ENCODE results near the gene ENTR1.
A peak's percentile ranks its signal among the peaks of the same experiment; 100 is the strongest.

The ENTR1 gene

DNA sequence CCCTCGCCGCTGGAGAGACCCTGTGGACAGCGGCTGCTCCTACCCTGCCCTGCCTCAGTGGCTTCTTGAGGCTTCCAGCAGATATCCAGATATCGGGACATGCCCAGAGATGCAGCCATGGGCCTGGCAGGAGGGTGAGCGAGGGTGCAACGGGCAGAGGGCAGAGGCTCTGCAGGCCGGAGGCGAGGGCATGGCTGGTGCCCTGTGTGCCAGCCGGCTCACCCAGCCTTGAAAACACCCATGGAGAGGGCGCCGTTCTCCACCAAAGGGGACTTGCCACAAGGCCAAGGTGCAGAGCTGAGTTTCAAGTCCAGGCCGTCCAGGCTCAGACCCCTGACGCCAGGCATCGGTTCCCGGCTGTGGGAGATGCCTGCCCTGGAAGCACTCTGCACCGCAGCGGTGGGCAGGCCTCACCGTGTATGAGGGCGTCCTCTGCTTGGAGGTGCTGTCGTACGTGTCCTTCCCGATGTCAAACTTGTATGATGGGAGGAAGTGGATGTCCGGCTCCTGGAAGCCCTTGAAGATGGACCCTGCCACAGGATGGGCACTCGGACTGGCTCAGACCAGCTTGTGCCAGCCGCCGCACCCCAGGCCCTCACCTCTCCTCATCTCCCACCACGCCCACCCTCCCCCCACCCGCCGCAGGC is 20.3 kb upstream of the ENTR1 start:
- no peak overlapping the region for H3K27ac ChIP-seq (ENCODE audit: extremely low read depth, low read depth, low read length)
- TF ChIP-seq, protein P1, sequence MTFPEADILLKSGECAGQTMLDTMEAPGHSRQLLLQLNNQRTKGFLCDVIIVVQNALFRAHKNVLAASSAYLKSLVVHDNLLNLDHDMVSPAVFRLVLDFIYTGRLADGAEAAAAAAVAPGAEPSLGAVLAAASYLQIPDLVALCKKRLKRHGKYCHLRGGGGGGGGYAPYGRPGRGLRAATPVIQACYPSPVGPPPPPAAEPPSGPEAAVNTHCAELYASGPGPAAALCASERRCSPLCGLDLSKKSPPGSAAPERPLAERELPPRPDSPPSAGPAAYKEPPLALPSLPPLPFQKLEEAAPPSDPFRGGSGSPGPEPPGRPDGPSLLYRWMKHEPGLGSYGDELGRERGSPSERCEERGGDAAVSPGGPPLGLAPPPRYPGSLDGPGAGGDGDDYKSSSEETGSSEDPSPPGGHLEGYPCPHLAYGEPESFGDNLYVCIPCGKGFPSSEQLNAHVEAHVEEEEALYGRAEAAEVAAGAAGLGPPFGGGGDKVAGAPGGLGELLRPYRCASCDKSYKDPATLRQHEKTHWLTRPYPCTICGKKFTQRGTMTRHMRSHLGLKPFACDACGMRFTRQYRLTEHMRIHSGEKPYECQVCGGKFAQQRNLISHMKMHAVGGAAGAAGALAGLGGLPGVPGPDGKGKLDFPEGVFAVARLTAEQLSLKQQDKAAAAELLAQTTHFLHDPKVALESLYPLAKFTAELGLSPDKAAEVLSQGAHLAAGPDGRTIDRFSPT (tag by site-specific recombination; IDR thresholded peaks at IDR 0.05), result peak; percentile 73
- TF ChIP-seq SCRT1 (tag by site-specific recombination; IDR thresholded peaks at IDR 0.05; ENCODE audit: borderline replicate concordance) (no peak), ZNF600 (tag by site-specific recombination; IDR thresholded peaks at IDR 0.05) (0 out of 2 replicates have a peak, but pooled peaks have one; percentile 11), KLF8 (tag by site-specific recombination; IDR thresholded peaks at IDR 0.05) (no peak)
- POLR2A ChIA-PET, result interaction anchor here (0.5 to 1.0 kb wide), 3 partner anchors 15 to 334 kb away, joined by 3 to 9 read pairs (median 3); partner anchors contain the start of gene DNLZ
- H3K4me1 ChIP-seq (ENCODE audit: control insufficient read depth, insufficient read depth, low read length), result no peaks in the 10 kb centered on the region
- no peak overlapping the region for H3K4me3 ChIP-seq (ENCODE audit: low read depth, low read length)
- CTCF ChIA-PET, result interaction anchor here (0.7 kb wide), 1 partner anchor 32 kb away, joined by 3 read pairs; no protein-coding TSS in a partner anchor
- no peaks in the 10 kb centered on the region for H3K9me3 ChIP-seq (ENCODE audit: control insufficient read depth, insufficient read depth, low read depth, low read length)
- peaks cover 0 to 66% of the 10 kb centered on the region in 2 experiments; a peak in 2 of 3 replicates for H3K36me3 ChIP-seq (ENCODE audit: control insufficient read depth in 2 of 2, insufficient read depth in 1 of 2, low read length in 2 of 2)

DNA sequence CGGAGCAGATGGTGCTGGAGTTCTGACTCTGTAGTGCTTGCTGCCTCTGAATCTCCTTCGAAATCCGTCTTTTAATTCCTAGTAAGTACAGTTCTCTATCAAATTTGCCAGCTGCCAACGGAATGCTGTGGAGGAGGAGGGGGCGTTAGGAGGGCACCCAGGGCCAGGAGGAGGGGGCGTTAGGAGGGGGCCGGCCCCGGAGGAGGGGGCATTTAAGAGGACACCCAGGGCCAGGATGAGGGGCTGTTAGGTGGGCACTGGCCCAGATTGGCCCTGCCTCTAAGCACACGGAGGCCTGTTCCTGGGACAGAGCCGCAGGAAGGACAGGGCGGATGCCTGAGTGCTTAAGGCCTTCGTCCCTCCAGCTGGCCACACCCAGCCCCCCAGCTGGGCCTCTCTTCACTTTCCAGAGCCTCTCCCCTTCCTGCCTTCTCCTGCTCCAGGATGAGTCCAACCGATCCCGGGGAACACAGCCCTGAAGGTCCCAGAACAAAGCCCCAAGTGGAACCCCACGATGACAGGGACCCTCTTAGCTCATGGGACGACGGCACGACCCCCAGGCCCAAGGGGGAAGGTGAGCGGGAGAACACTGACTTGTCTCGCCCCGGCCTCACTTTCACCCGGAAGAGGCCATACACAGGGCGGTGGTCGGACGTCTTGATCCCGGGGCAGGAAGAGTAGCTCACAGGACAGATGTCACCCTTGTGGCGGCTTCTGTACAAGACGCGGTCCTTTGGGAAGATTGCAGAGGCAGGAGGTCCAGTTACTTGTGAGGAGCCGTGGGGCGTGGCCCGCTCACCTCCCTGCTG is 19.5 kb upstream of the ENTR1 start:
- Histone ChIP-seq H3K4me1 (ENCODE audit: control insufficient read depth, insufficient read depth, low read length) (no peaks in the 10 kb centered on the region), H3K36me3 (ENCODE audit: control insufficient read depth in 2 of 2, insufficient read depth in 1 of 2, low read length in 2 of 2) (peaks cover 0 to 60% of the 10 kb centered on the region in 2 experiments; a peak in 2 of 3 replicates), H3K9me3 (ENCODE audit: control insufficient read depth, insufficient read depth, low read depth, low read length) (no peaks in the 10 kb centered on the region), H3K4me3 (ENCODE audit: low read depth, low read length) (no peak overlapping the region), H3K27ac (ENCODE audit: extremely low read depth, low read depth, low read length) (no peak overlapping the region)
- ChIA-PET CTCF (interaction anchor here (0.7 kb wide), 1 partner anchor 33 kb away, joined by 3 read pairs; no protein-coding TSS in a partner anchor), POLR2A (interaction anchor here (0.5 to 1.0 kb wide), 3 partner anchors 16 to 333 kb away, joined by 3 to 9 read pairs (median 3); partner anchors contain the start of gene DNLZ)
- TF ChIP-seq GLIS1 (tag by site-specific recombination; IDR thresholded peaks at IDR 0.05) (peak; percentile 23; the same call in 1 of the 2 replicates), ZNF174 (tag by site-specific recombination; IDR thresholded peaks at IDR 0.05) (no peak), KLF1 (tag by site-specific recombination; IDR thresholded peaks at IDR 0.05) (peak; percentile 55; the same call in 1 of the 2 replicates), ZNF184 (tag by site-specific recombination; IDR thresholded peaks at IDR 0.05) (no peak), GLIS2 (tag by site-specific recombination; IDR thresholded peaks at IDR 0.05) (0 out of 2 replicates have a peak, but pooled peaks have one; percentile 20), ZFHX2 (tag by site-specific recombination; conservative IDR thresholded peaks at IDR 0.05) (peak; percentile 62), EGR2 (tag by site-specific recombination; IDR thresholded peaks at IDR 0.05; ENCODE audit: low read depth) (peak; percentile 63; the same call in 1 of the 2 replicates), ZBTB7A (tag by site-specific recombination; IDR thresholded peaks at IDR 0.05; ENCODE audit: low read depth) (no peak)
- TF ChIP-seq, protein P2, sequence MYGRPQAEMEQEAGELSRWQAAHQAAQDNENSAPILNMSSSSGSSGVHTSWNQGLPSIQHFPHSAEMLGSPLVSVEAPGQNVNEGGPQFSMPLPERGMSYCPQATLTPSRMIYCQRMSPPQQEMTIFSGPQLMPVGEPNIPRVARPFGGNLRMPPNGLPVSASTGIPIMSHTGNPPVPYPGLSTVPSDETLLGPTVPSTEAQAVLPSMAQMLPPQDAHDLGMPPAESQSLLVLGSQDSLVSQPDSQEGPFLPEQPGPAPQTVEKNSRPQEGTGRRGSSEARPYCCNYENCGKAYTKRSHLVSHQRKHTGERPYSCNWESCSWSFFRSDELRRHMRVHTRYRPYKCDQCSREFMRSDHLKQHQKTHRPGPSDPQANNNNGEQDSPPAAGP (tag by site-specific recombination; IDR thresholded peaks at IDR 0.05), result peak; percentile 29; the same call in 1 of the 2 replicates

DNA sequence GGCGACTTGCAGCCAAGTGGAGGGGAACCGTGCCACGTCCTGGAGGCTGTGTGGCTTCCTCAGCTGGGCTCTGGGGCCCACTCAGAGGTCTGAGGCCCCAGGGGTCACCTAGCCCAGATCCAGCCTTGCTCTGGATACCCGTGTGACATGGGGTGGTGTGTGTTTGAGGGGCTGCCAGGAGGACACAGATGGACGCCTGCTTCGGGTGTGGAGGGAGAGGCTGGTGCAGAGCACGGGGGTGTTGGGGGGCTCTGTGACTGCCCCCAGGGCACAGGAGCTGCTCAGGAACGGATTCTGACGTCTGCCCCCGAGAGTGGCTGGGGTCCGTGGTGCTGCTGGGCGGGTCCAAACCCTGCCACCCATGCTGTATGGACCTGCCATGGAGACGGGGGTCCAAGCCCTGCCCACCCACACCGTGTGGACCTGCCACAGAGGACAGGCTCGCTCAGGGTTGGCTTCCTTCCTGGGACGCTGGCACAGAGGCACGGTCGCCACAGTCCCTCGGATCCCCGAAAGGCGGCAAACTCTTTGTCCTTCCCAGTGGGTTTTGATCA is 18.7 kb upstream of the ENTR1 start:
- Histone ChIP-seq H3K36me3 (ENCODE audit: control insufficient read depth in 2 of 2, insufficient read depth in 1 of 2, low read length in 2 of 2) (peaks cover 0 to 60% of the 10 kb centered on the region in 2 experiments; a peak in 2 of 3 replicates), H3K27ac (ENCODE audit: extremely low read depth, low read depth, low read length) (no peak overlapping the region), H3K4me1 (ENCODE audit: control insufficient read depth, insufficient read depth, low read length) (no peaks in the 10 kb centered on the region), H3K4me3 (ENCODE audit: low read depth, low read length) (no peak overlapping the region), H3K9me3 (ENCODE audit: control insufficient read depth, insufficient read depth, low read depth, low read length) (no peaks in the 10 kb centered on the region)
- CTCF ChIA-PET, result no interaction called here
- POLR2A ChIA-PET, result no interaction called here
- TF ChIP-seq ZNF791 (tag by site-specific recombination; IDR thresholded peaks at IDR 0.05) (no peak), ZNF623 (tag by site-specific recombination; IDR thresholded peaks at IDR 0.05) (no peak), MEIS1 (CRISPR knock-in tag; IDR thresholded peaks at IDR 0.05; ENCODE audit: borderline replicate concordance) (no peak), GFI1B (tag by site-specific recombination; IDR thresholded peaks at IDR 0.05) (no peak), ZFP3 (tag by site-specific recombination; IDR thresholded peaks at IDR 0.05; ENCODE audit: low read depth) (no peak), ZNF335 (tag by site-specific recombination; conservative IDR thresholded peaks at IDR 0.05) (no peak), KLF10 (tag by site-specific recombination; IDR thresholded peaks at IDR 0.05) (no peak), ZNF423 (tag by site-specific recombination; IDR thresholded peaks at IDR 0.05) (no peak), ZFP37 (tag by site-specific recombination; IDR thresholded peaks at IDR 0.05) (no peak)
- TF ChIP-seq, protein P3, sequence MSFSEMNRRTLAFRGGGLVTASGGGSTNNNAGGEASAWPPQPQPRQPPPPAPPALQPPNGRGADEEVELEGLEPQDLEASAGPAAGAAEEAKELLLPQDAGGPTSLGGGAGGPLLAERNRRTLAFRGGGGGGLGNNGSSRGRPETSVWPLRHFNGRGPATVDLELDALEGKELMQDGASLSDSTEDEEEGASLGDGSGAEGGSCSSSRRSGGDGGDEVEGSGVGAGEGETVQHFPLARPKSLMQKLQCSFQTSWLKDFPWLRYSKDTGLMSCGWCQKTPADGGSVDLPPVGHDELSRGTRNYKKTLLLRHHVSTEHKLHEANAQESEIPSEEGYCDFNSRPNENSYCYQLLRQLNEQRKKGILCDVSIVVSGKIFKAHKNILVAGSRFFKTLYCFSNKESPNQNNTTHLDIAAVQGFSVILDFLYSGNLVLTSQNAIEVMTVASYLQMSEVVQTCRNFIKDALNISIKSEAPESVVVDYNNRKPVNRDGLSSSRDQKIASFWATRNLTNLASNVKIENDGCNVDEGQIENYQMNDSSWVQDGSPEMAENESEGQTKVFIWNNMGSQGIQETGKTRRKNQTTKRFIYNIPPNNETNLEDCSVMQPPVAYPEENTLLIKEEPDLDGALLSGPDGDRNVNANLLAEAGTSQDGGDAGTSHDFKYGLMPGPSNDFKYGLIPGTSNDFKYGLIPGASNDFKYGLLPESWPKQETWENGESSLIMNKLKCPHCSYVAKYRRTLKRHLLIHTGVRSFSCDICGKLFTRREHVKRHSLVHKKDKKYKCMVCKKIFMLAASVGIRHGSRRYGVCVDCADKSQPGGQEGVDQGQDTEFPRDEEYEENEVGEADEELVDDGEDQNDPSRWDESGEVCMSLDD (tag by site-specific recombination; IDR thresholded peaks at IDR 0.05), result no peak

Measured in HEK293 (cell line).